Islet of Langerhans (tissue), 1 donor: ENCODE results near the gene EML2.

ENCODE experiments used
- FAIRE-seq: peaks from one replicate; lab custom pipeline; 2011; peaks lifted over from hg19 to GRCh38; lab: Jason Lieb, UNC

EML2 gene

DNA sequence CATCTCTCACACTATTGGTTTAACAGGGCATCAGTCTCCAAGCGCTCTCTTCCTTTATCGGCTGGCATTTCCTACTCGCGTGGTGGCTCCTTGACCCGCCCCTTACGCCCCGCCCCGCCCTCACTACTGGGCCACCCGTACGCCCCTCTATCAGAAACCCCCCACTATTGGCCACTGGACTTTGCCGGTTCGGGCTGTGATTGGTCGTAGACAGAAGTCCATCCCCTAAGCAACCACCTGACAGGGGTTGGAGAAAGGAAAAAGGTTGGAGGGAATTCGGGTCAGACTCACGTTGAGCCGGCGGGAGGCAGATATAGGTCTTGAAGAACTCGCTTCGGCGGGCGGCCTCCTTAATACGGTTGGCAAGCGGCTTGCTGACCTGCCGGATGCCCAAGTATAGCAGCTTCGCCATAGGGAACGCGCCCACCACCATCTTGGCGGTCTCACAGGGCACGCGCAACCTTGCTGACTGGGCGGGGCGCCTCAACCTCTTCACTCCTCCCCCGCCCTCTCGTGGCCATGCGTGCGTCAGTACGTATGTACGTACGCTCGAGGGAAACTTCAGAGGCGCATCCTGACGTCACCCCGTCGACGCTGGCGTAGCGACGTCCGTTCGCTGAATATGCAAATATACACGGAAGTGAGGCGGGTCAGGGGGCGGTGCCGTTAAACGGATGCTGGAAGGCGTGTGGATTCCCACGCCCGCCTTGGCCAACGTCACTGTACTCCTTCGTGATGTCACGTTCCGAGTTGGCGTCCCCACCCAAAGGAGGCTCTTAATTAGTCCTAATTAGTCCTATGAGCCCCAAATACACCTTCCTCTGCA lies 54.7 kb downstream of the EML2 start, which contains the start of gene OPA3:
OPA3 (minus strand) TSS at position 471 of the 826 bp plus-strand sequence; CDS start at position 433, 38 bp downstream.
- FAIRE-seq: peak; percentile 89

DNA sequence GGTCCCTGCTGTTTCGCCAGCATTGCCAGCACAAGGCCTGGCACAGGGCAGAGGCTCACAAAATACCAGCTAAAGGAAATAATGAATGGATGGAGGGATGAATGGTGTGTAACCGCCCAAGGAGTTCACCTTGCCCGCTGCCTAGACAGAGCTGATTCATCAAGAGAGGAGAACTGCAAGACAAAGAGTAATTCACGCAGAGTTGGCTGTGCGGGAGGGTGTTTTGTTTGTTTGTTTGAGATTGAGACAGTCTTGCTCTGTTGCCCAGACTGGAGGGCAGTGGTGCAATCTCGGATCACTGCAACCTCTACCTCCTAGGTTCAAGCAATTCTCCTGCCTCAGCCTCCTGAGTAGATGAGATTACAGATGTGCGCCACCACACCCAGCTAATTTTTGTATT lies 57.6 kb downstream of the EML2 start:
- no peak for FAIRE-seq

- FAIRE-seq: no peak
These were observed 60.3 kb downstream of the EML2 start for GRCh38 chr19:45578861-45579260.

DNA sequence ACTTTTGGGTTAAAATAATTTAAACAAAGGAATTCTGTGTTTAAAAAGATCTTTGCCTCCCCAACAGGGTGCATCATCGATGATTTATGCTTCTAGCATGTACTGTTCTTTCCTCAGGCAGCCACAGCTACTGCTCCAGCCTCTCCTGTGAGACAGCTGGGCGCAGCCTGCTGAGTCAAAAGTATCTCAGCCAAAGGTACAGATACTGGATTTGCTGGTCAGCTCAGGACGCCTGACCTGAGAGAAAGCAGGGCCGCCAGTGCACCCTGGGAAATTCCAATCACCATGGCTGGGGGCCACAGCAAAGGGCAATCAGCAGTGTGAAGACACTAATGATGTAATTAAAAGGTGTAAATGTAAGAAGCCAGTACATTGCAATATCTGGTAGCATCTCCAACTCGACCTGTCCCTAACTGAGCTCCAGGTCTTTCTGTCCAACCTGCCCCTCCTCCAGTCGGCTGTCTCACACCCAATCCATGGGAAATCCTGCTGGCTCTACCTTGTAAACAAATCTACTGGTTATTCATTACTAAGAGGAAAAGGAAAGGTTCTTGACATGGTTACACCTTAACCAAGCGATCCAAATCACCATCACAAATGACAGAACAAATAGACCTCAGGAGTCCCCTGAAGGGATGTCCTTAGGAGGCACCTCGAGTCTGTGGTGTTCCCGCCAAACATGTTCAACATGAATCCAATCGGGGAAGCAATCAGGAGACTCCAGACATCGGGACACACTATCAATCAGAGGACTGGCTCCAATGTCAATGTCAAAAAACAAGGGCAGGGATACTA lies 61.9 kb downstream of the EML2 start:
- FAIRE-seq: peak; percentile 72

DNA sequence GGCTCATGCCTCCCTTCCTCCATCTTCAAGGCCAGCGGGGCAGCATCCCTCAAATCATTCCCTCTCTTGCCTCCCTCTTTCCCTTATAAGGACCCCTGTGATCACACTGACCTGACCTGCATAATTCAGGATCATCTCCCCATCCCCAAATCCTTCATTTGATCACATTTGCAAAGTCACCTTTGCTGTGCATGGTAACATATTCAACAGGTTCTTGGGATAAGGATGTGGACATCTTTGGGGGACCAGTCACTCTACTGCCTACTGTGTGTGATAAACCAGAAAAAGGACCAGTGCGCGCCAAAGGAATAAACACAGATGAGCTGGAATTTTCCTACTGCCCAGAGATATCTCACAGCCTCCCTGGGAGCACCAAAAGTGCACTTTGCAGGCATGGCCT lies 62.5 kb downstream of the EML2 start:
- FAIRE-seq: no peak

DNA sequence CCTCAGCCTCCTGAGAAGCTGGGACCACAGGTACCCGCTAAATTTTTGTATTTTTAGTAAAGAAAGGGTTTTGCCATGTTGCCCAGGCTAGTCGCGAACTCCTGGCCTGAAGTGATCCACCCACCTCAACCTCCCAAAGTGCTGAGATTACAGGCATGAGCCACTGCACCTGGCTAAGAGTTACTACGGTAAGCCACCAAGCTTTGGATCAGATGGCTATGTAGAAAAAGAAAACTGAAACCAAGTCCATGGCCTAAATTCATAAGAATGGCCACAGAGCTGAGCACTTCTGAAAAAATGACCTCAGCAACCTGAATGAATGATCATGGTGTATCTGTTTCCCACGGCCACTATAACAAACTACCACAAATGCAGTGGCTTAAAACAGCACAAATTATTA lies 64.0 kb downstream of the EML2 start:
- no peak for FAIRE-seq

DNA sequence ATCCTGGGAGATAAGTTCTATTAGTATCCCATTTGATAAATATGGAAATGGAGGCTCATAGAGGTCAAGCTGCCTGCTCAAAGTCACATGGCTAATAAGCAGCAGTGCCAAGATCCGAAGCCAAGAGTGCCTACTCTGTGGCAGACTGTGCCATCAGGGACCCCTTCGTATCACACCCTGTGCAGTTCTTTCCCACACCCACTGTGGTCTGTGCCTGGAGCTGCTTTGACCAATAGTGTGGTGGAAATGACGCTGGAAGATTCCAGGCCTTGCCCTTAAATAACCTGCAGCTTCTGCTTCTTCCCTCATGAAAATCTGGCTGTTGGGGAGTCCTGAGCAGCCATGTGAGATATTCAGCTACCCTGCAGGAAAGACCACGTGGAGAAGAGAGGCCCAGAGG lies 64.7 kb downstream of the EML2 start:
- FAIRE-seq: no peak

DNA sequence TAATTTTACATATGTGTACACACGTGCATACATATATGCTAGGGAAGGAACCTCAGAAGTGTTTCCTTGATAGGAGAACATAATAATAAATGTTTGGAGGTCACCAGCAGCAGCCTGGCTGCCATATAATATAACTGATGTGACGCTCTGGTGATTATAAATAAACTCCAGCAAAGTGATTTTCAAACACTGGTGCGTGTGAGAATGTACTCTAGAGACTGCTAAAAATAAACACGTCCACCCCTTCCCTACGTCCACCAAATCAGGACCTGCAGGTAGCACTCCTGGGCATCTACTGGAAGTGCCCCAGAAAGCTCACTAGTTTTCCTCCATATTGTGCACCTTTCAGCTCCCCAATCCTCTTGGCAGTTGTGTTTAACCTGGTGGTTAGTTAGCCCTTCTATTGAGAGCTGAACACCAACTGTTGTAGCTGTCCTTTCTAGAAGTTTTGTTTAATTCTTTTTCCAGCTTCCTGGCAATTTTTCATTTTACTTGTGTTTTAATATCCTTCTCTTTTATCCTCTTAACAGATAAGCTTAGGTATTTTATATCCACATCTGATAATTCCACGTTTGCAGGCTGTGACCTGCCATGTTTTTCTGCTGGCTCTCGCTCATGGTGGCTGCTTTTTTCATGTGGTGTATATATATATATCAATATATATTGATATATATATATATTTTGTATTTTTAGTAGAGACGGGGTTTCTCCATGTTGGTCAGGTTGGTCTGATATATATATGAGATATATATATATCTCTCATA lies 67.6 kb downstream of the EML2 start:
- FAIRE-seq: no peak

GRCh38 chr19:45569619-45570421 lies 69.4 kb downstream of the EML2 start:
- no peak for FAIRE-seq

DNA sequence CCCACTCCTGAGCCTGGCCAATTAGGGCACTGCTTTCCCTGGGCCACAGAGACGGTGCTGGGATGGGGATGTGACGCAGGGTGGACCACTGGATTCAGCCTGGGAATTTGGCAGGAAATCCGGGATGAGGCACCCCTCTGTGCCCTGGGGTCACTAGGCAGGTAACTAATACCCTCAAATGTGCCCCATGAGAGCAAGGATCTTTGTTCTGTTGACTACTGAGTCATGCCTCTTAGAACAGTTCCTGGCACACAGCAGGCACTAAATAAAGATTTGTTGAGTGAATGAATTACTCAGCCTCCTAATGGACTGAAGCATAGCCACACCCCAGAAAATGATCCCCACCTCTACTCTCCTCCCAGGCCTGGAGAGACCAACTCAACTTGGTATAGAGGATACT lies 70.5 kb downstream of the EML2 start:
- FAIRE-seq: no peak

- no peak for FAIRE-seq
These were observed 71.6 kb downstream of the EML2 start for GRCh38 chr19:45567609-45568008.

DNA sequence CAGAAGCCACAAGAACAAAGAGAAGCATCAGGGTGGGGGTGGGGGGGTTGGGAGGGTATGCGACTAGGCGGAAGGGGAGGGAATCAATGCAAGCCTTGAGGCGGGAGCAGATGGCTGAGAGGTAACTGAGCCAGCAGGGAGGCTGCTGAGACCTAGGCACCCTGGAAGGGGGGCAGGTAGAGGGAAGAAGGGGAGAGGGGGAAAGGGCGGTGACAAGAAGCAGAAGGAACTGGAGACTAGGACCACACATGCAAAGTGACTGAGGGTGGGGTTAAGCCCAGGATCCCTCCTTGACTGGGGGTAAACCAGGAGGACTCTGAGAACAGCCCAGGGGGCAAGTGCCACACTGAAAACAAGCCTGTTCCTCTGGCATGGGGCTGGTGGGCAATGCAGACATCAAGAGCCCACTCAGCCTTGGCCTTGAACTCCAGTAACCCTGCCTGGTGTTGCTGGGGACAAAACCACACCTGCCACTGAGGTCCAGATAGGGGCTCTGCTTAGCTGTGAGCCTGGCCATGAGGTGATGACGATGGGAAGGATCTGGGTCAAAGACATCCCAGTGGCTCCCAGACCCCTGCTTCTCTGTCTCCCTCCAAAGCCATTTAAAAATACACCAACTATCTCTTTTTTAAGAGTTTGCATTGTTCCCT lies 74.9 kb downstream of the EML2 start:
- no peak for FAIRE-seq

DNA sequence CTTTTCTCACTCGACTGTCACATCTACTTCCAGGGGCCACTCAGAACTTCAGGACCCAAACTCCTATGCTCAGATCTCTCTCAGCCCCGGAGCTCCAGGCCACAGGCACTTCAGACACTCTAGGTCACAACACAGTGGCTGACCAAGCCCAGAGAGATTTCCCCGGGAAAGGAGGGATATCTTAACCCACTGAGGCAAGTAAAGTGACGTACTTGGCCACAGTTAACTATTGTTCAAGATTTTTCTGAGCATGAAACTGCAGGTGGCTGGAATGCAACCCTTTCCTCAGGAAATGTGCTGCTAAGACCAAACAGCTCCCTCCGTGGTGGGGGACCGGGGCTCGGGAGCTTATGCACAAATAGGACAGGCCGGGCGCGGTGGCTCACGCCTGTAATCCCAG lies 78.5 kb downstream of the EML2 start:
- FAIRE-seq: no peak

DNA sequence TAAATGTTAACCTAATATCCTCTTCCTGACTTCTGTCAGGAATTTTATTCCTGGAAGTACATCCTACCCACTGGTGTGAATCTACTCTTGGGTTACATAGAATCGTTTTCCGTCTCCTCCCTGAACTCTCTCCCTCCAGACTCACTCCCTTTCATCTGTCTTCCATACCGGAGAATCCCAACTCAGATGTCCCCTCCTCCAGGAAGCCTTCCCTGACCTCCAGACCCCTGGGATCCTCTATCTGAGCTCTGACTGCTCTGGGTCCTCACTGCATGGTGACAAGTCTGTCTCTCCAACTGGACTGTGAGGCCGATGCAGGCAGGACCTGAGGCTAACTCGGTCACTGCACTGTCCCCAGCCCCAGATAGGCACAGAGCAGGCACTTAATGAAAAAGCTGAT lies 79.2 kb downstream of the EML2 start:
- FAIRE-seq: no peak
